Lower leg skin (tissue), 4 donors: ENCODE results near the gene TMEM170A. TPM values are rescaled to one million over a fixed set of nuclear protein-coding genes. Genes with fewer than 3 reads are reported as not detected.

ENCODE experiments used
- DNase-seq, 2 donors: peaks; one replicate each; pipeline ENCODE4 v3.0.0-alpha.2; 2019; ENCODE audit warnings: low spot score in 2 of 2
- H3K4me3 ChIP-seq: fragments of 200-600 bp; sonication (generic); 2 replicates; pipeline ENCODE4 v1.5.1; 2017; ENCODE audit warnings: mild to moderate bottlenecking, low read depth; ENCODE audit not compliant: poor library complexity, severe bottlenecking
- CTCF ChIP-seq, 3 donors: fragments of 450-650 bp; IDR thresholded peaks; one replicate each; pipeline ENCODE4 v1.5.1; 2016; ENCODE audit warnings: antibody characterized with exemption in 3 of 3, mild to moderate bottlenecking in 3 of 3, moderate library complexity in 2 of 3
- POLR2A ChIP-seq, 2 donors: fragments of 450-650 bp; IDR thresholded peaks; one replicate each; pipeline ENCODE4 v1.6.1; 2016 to 2017; ENCODE audit warnings: antibody characterized with exemption in 2 of 2, mild to moderate bottlenecking in 1 of 2, moderate library complexity in 1 of 2
- WGBS, 2 donors: methylation state at CpG; one replicate each; pipeline ENCODE4 v1.1.5; 2018; 5-methylcytosine and 5-hydroxymethylcytosine counted together
- intact Hi-C: fragments of 100-400 bp; cut with DNase I; formaldehyde crosslinking; loops from one replicate; pipeline ENCODE4 v1.15.0; 2023; ENCODE audit warnings: low total_unique reads
- total RNA-seq, 4 donors: library from RNA; depleted of rRNA; stranded (reverse); fragments of >200 nt; gene quantifications; one replicate each; pipeline ENCODE4 v1.1.0, GENCODE V29; 2016

TMEM170A gene
- total RNA-seq, 4 donors from 2014 or later, result 13.6 to 15.7 (median 15.0) TPM

- intact Hi-C loops, result no loop called here
Measured at GRCh38 chr16:75477680-75478473, 13.4 kb upstream of the TMEM170A start.

GRCh38 chr16:75476817-75477216, 12.3 kb upstream of the TMEM170A start:
- TF ChIP-seq CTCF (IDR thresholded peaks at IDR 0.05), result no peak
- TF ChIP-seq POLR2A (IDR thresholded peaks at IDR 0.05), result no peak
- intact Hi-C loops, result no loop called here
- DNase-seq, result no peak
- WGBS, 2 donors, result 86 to 90% methylated on average over 8 of the region's 8 CpGs
- no peak overlapping the region for H3K4me3 ChIP-seq

More at GRCh38 chr16:75477680-75478473, 13.4 kb upstream of the TMEM170A start:
- no peak for DNase-seq
- WGBS, 2 donors, result 36 to 61% methylated on average over 4 of the region's 4 CpGs
- no peak overlapping the region for H3K4me3 ChIP-seq
- TF ChIP-seq CTCF (IDR thresholded peaks at IDR 0.05) (no peak), POLR2A (IDR thresholded peaks at IDR 0.05) (no peak)

- H3K4me3 ChIP-seq, result no peak overlapping the region
- DNase-seq, result no peak
- 82 to 100% methylated on average over 2 of the region's 2 CpGs for WGBS, 2 donors
- intact Hi-C loops, result loop anchor here (2.0 kb wide), 1 partner anchor 287 kb away; no protein-coding TSS in a partner anchor
- TF ChIP-seq POLR2A (IDR thresholded peaks at IDR 0.05) (no peak), CTCF (IDR thresholded peaks at IDR 0.05) (no peak)
Measured at GRCh38 chr16:75475420-75475847, 10.9 kb upstream of the TMEM170A start.

- intact Hi-C loops, result no loop called here
- WGBS, 2 donors, result 93 to 95% methylated on average over 17 of the region's 17 CpGs
- H3K4me3 ChIP-seq, result no peak overlapping the region
- TF ChIP-seq CTCF (IDR thresholded peaks at IDR 0.05), result no peak
- TF ChIP-seq POLR2A (IDR thresholded peaks at IDR 0.05), result no peak
- DNase-seq, result no peak
Measured at GRCh38 chr16:75472908-75473877, 8.7 kb upstream of the TMEM170A start.

GRCh38 chr16:75471723-75472633, 7.5 kb upstream of the TMEM170A start:
- DNase-seq, result peak in 1 of 2 donors; percentile 56
- intact Hi-C loops, result no loop called here
- TF ChIP-seq CTCF (IDR thresholded peaks at IDR 0.05), result no peak
- TF ChIP-seq POLR2A (IDR thresholded peaks at IDR 0.05), result no peak
- H3K4me3 ChIP-seq, result no peak overlapping the region
- 12 to 15% methylated on average over 9 to 10 of the region's 10 CpGs for WGBS, 2 donors
